ENCODE measurements around the gene EMX2. TPM values are rescaled to one million over a fixed set of nuclear protein-coding genes. Genes with fewer than 3 reads are reported as not detected.

The EMX2 gene
- total RNA-seq, 4 donors from 2014 or later = 0.25 to 0.28 TPM; not detected in 2

DNA sequence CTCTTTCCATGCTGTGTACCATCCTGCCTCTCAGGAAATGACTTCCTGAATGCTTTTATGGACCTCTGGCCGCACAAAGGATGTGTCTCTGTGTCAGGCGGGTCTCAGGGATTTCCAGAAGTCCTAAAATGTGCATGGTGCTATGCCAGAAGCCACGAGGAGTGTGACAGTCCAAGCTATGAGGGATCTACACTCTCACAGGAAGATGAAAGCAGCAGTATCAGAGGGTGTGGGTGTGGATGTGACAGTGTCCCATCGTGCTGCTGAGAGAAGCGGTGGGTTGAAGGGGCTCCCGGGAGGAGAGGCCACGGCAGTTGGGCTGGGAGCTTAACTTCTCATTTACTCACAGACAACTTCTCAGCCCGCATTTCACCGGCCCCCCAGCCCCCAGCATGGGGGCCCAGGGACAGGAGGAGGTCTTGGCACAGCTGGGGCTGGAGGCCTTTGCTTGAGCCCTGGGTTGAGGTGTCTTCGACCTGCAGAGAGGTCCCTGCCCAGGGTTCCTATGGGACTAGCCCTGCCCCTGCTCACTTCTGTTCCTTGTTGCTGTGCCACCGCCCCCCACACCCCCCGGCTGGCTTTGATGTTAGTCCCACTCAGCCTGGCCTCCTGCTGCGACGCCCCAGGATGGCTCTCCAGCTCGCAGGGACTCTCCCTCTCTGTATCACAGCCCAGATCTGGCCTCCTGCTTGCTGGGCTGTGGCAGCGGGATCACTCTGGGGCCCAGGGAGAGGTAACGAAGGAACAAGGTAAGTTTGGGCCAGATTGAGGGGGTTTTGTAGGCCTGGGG is 30.8 kb upstream of the EMX2 start:
- TF ChIP-seq, protein P1, sequence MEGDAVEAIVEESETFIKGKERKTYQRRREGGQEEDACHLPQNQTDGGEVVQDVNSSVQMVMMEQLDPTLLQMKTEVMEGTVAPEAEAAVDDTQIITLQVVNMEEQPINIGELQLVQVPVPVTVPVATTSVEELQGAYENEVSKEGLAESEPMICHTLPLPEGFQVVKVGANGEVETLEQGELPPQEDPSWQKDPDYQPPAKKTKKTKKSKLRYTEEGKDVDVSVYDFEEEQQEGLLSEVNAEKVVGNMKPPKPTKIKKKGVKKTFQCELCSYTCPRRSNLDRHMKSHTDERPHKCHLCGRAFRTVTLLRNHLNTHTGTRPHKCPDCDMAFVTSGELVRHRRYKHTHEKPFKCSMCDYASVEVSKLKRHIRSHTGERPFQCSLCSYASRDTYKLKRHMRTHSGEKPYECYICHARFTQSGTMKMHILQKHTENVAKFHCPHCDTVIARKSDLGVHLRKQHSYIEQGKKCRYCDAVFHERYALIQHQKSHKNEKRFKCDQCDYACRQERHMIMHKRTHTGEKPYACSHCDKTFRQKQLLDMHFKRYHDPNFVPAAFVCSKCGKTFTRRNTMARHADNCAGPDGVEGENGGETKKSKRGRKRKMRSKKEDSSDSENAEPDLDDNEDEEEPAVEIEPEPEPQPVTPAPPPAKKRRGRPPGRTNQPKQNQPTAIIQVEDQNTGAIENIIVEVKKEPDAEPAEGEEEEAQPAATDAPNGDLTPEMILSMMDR (IDR thresholded peaks at IDR 0.05) = no peak
- ATAC-seq (ENCODE audit: low FRiP score) (no peak), DNase-seq (ENCODE audit: low spot score) (no peak)

DNA sequence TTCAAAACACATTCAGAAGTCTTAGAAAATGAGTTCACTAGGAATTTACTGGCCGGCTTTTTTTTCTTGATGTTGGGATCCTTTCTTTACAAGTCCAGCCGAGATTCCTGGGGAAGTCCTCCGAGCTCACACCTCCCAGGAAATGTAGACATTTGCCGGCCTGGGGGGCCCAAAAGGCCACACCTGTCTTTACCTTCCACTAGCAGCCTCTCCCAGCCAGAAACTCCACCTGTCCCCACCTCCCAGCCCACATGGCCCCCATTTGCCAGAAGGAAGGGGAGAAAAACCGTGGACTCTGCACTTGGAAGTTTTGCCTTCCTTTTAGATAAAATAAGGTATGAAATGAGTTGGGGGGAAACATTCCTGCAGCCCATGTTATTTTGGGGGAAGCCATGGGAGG is 27.6 kb upstream of the EMX2 start:
- DNase-seq (ENCODE audit: low spot score) (no peak), ATAC-seq (ENCODE audit: low FRiP score) (no peak)
- TF ChIP-seq, protein P1 (IDR thresholded peaks at IDR 0.05) = no peak

DNA sequence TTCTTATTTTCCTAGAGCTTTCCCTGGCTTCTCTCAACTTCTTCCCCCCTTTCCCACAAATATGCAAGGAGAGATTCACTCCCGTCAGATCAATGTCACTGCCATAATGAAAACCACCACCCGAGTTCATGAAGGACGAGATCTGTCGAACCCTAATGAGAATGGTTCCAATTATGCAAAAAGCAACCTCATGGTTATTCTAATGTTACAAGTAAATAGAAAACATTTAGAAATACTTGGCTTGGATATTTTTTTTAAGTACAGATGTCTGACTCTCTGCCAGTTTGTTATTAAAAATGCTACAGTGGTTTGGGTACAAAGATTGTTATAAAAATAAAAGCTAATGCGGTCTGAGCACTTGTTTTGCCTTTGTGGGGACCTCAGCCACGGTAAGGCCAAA is 25.9 kb upstream of the EMX2 start:
- DNase-seq (ENCODE audit: low spot score) (no peak), ATAC-seq (ENCODE audit: low FRiP score) (no peak)
- TF ChIP-seq, protein P1 (IDR thresholded peaks at IDR 0.05) = no peak

DNA sequence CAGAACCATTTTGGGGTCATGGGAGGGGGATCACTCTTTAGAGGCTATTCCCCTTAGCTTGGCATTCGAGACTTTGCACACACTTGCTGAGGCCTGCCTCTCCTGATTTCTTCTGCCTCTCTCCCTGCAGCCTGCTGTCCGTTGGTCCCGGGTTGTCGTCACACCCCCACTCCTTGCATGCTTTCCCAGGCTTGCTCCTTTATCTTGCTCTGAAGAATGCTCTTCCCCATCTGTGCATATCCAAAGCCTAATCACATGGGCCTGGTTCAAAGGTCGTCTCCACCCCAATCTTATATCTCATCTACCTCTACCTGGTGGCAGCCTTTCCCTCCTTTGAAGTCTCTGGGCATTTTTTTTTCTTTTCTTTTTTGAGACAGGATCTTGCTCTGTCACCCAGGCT is 24.3 kb upstream of the EMX2 start:
- TF ChIP-seq, protein P1 (IDR thresholded peaks at IDR 0.05) = no peak
- ATAC-seq (ENCODE audit: low FRiP score) = no peak
- no peak for DNase-seq (ENCODE audit: low spot score)

DNA sequence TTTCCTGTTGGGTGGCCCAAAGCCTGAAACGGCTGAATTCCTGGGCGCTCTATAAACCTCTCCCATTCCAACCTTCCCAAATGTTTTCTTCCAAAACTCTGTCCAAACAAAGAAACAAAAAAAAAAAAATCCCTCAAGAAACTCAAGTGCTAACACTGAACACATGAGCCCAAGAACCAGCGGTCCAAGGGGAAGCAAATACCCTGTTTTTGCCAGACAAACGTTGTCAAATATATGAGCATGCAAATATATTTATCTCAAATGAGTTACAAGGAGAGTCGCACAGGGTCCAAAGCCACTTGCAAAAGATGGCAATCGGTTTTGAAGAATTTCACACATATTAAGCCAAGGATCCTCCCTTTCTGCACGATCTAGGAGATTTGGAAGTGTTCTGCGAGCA is 23.3 kb upstream of the EMX2 start:
- no peak for DNase-seq (ENCODE audit: low spot score)
- no peak for ATAC-seq (ENCODE audit: low FRiP score)

DNA sequence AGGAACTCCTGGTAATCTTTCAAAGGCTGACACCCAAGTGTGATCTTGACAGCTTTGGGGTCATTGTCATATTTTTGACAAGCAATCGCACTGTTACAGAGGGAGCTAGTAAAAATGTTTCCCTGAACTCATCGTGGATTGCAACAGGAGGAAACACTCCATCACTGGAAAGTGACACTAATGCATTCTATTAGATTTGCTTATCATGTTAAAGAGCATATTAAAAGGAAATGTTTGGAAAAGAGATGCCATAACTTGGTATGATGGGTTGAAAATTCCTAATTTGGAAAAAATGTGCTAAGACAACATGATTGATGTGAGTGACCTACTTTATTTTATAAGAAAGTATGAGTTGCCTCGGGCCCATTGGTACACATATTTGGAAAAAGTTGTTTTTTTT is 22.7 kb upstream of the EMX2 start:
- TF ChIP-seq, protein P1 (IDR thresholded peaks at IDR 0.05) = no peak
- DNase-seq (ENCODE audit: low spot score) (no peak), ATAC-seq (ENCODE audit: low FRiP score) (no peak)

More for the DNA sequence above, 23.3 kb upstream of the EMX2 start:
- TF ChIP-seq, protein P1 (IDR thresholded peaks at IDR 0.05) = no peak

DNA sequence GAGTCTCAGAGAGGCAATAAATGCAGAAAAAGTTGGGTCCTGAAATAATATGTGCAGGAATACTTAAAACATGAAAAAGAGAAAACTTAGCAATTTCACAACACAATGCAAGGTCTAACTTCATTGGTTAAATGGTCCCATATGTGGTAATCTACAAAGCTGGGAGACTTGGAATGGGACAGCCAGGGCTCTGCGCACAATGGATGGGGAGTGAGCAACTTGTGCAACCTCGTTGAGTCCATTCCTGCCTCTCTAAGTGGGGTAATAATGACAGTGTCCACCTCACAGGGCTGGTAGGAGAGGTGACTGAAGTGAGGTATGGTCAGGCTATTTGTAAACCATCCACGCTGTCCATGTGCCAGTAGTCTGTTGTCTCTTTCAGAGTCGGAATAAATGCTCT is 11.8 kb upstream of the EMX2 start:
- TF ChIP-seq, protein P1 (IDR thresholded peaks at IDR 0.05) = no peak
- DNase-seq (ENCODE audit: low spot score) = no peak
- ATAC-seq (ENCODE audit: low FRiP score) = no peak

Measured in omental fat pad (tissue), 4 donors.